ENCODE data around the gene DNAJC1.
"Not testable (repeated sequence)": the region's sequence is repeated elsewhere in the genome, so short reads cannot be mapped to it uniquely, and the experiment has no call there.

DNAJC1 gene

GRCh38 chr10:21726601-21727225 is 276.8 kb downstream of the DNAJC1 start:
- DNase-seq (ENCODE audit: low spot score) = no peak

- DNase-seq (ENCODE audit: low spot score) = peak; percentile 75
Observed at GRCh38 chr10:21724687-21725367, 278.7 kb downstream of the DNAJC1 start.

- no peak for DNase-seq (ENCODE audit: low spot score)
Observed at GRCh38 chr10:21724020-21724589, 279.4 kb downstream of the DNAJC1 start.

- no peak for DNase-seq (ENCODE audit: low spot score)
Observed at GRCh38 chr10:21722209-21722608, 281.3 kb downstream of the DNAJC1 start.

GRCh38 chr10:21721000-21721665 is 282.4 kb downstream of the DNAJC1 start:
- DNase-seq (ENCODE audit: low spot score) = no peak

- no peak for DNase-seq (ENCODE audit: low spot score)
Observed at GRCh38 chr10:21720090-21720489, 283.4 kb downstream of the DNAJC1 start.

- DNase-seq (ENCODE audit: low spot score) = no peak
Observed at GRCh38 chr10:21719502-21719901, 284.0 kb downstream of the DNAJC1 start.

GRCh38 chr10:21717437-21718054 is 286.0 kb downstream of the DNAJC1 start:
- DNase-seq (ENCODE audit: low spot score) = not testable (repeated sequence)

GRCh38 chr10:21715531-21716195 is 287.9 kb downstream of the DNAJC1 start:
- no peak for DNase-seq (ENCODE audit: low spot score)

GRCh38 chr10:21712975-21713374 is 290.6 kb downstream of the DNAJC1 start:
- no peak for DNase-seq (ENCODE audit: low spot score)

GRCh38 chr10:21707498-21707897 is 296.0 kb downstream of the DNAJC1 start:
- no peak for DNase-seq (ENCODE audit: low spot score)

Measured in hepatic stellate cell (primary cell).